HG03460 (cell line): ENCODE results near the gene PAPSS1.
"Not testable (repeated sequence)": the region's sequence is repeated elsewhere in the genome, so short reads cannot be mapped to it uniquely, and the experiment has no call there.

Experiments
- ATAC-seq: cut with Tn5 transposase; IDR thresholded peaks from one replicate; pipeline ENCODE4 v1.9.1; 2021; ENCODE audit not compliant: unreplicated experiment

Gene PAPSS1

GRCh38 chr4:107726131-107726925, 6.3 kb upstream of the PAPSS1 start:
- ATAC-seq: not testable (repeated sequence)

GRCh38 chr4:107725281-107725859, 5.3 kb upstream of the PAPSS1 start:
- ATAC-seq: no peak

GRCh38 chr4:107723331-107723730, 3.3 kb upstream of the PAPSS1 start:
- not testable (repeated sequence) for ATAC-seq

- ATAC-seq: no peak
Measured at GRCh38 chr4:107721436-107722100, 1.5 kb upstream of the PAPSS1 start.

GRCh38 chr4:107719207-107719921, 670 bp downstream of the PAPSS1 start:
- ATAC-seq: peak; percentile 9

- peak; percentile 29 for ATAC-seq
Measured at GRCh38 chr4:107718351-107718965, 1.6 kb downstream of the PAPSS1 start.

- no peak for ATAC-seq
Measured at GRCh38 chr4:107714256-107714655, 5.8 kb downstream of the PAPSS1 start.

GRCh38 chr4:107712236-107712635, 7.8 kb downstream of the PAPSS1 start:
- ATAC-seq: no peak

GRCh38 chr4:107711831-107712230, 8.2 kb downstream of the PAPSS1 start:
- ATAC-seq: no peak

- no peak for ATAC-seq
Measured at GRCh38 chr4:107710493-107711459, 9.3 kb downstream of the PAPSS1 start.

GRCh38 chr4:107709916-107710315, 10.1 kb downstream of the PAPSS1 start:
- no peak for ATAC-seq

- no peak for ATAC-seq
Measured at GRCh38 chr4:107708225-107708624, 11.8 kb downstream of the PAPSS1 start.

- no peak for ATAC-seq
Measured at GRCh38 chr4:107705742-107706556, 14.1 kb downstream of the PAPSS1 start.

GRCh38 chr4:107701565-107701964, 18.5 kb downstream of the PAPSS1 start:
- no peak for ATAC-seq

- no peak for ATAC-seq
Measured at GRCh38 chr4:107699466-107700206, 20.4 kb downstream of the PAPSS1 start.

- ATAC-seq: not testable (repeated sequence)
Measured at GRCh38 chr4:107696187-107696586, 23.8 kb downstream of the PAPSS1 start.

GRCh38 chr4:107693132-107693531, 26.9 kb downstream of the PAPSS1 start:
- no peak for ATAC-seq

- no peak for ATAC-seq
Measured at GRCh38 chr4:107692202-107692601, 27.8 kb downstream of the PAPSS1 start.
